Caco-2 (cell line): Measurements from ENCODE around the gene PRELID3B. TPM values are rescaled to one million over a fixed set of nuclear protein-coding genes. Genes with fewer than 3 reads are reported as not detected.
A peak's percentile ranks its signal among the peaks of the same experiment; 100 is the strongest.

Experiments used
- BruUV-seq: library from RNA; stranded (reverse); fragments of 400-500 nt; replicated peaks from 2 replicates; lab custom pipeline; 2021; lab: Mats Ljungman, UMichigan
- CTCF ChIA-PET: fragments of 300-600 bp; sonication (Branson Sonifier 250); formaldehyde crosslinking; loops from one replicate; lab custom pipeline; 2022; ENCODE audit warnings: antibody characterized with exemption; lab: Charles Lee
- POLR2A ChIA-PET: fragments of 300-600 bp; sonication (Branson Sonifier 250); formaldehyde crosslinking; loops from one replicate; lab custom pipeline; 2022; ENCODE audit warnings: antibody characterized with exemption; lab: Charles Lee
- DNase-seq, 2 experiments: peaks; one replicate each; pipeline versions ENCODE4 v3.0.0 to v3.0.0-alpha.2; 2020 to 2022
- H3K27me3 ChIP-seq: replicated peaks from 2 replicates; pipeline ENCODE4 v1.6.0; 2011; ENCODE audit warnings: low read length; ENCODE audit not compliant: control insufficient read depth, insufficient read depth
- H3K36me3 ChIP-seq: 2 replicates; pipeline ENCODE4 v1.5.1; 2011; ENCODE audit warnings: low read length; ENCODE audit not compliant: control insufficient read depth, insufficient read depth
- H3K4me1 ChIP-seq: fragments of 250-450 bp; sonication (Bioruptor Pico); 2 replicates; pipeline ENCODE4 v1.5.1; 2020; ENCODE audit warnings: mild to moderate bottlenecking
- H3K4me3 ChIP-seq: 2 replicates; pipeline ENCODE4 v1.5.1; 2011; ENCODE audit warnings: low read depth, mild to moderate bottlenecking, control low read depth, low read length
- H3K9me3 ChIP-seq: fragments of 250-450 bp; sonication (Bioruptor Pico); 2 replicates; pipeline ENCODE4 v1.5.1; 2020; ENCODE audit warnings: mild to moderate bottlenecking, moderate library complexity
- H3K27ac Mint-ChIP-seq: one replicate; pipeline ENCODE4 v1.8.0; 2022; ENCODE audit warnings: mixed read lengths; ENCODE audit not compliant: unreplicated experiment
- H3K27me3 Mint-ChIP-seq: one replicate; pipeline ENCODE4 v1.8.0; 2022; ENCODE audit warnings: mixed read lengths; ENCODE audit not compliant: insufficient read depth, unreplicated experiment
- H3K36me3 Mint-ChIP-seq: one replicate; pipeline ENCODE4 v1.8.0; 2022; ENCODE audit warnings: mild to moderate bottlenecking, mixed read lengths; ENCODE audit not compliant: insufficient read depth, unreplicated experiment
- H3K4me1 Mint-ChIP-seq: one replicate; pipeline ENCODE4 v1.8.0; 2022; ENCODE audit warnings: low read depth, mixed read lengths; ENCODE audit not compliant: unreplicated experiment
- H3K4me3 Mint-ChIP-seq: one replicate; pipeline ENCODE4 v1.8.0; 2022; ENCODE audit warnings: mild to moderate bottlenecking, moderate library complexity, mixed read lengths; ENCODE audit not compliant: unreplicated experiment
- H3K9me3 Mint-ChIP-seq: one replicate; pipeline ENCODE4 v1.8.0; 2022; ENCODE audit warnings: mixed read lengths; ENCODE audit not compliant: unreplicated experiment
- CTCF ChIP-seq, 2 experiments: fragments of 200-600 bp in 1 of 2; IDR thresholded peaks; 1 replicate in 1 of 2; 2 replicates in 1 of 2; pipeline versions ENCODE4 v1.5.1 to v1.8.0; 2011 to 2022; ENCODE audit warnings: antibody characterized with exemption in 1 of 2, control low read depth in 1 of 2, inconsistent platforms in 1 of 2, low read depth in 1 of 2, low read length in 1 of 2, mild to moderate bottlenecking in 1 of 2, moderate library complexity in 1 of 2; ENCODE audit not compliant: insufficient read depth in 1 of 2, severe bottlenecking in 1 of 2, unreplicated experiment in 1 of 2
- intact Hi-C: fragments of 100-400 bp; cut with micrococcal nuclease; formaldehyde crosslinking; loops from one replicate; pipeline ENCODE4 v1.10.0; 2022; ENCODE audit not compliant: unreplicated experiment
- total RNA-seq: library from RNA; stranded (reverse); gene quantifications from 2 replicates; pipeline ENCODE4 v1.2.3, GENCODE V29; 2022

PRELID3B gene
- total RNA-seq, 1 experiment from 2014 or later, result 171 TPM

GRCh38 chr20:58993332-58994248, 49.0 kb downstream of the PRELID3B start:
- no peaks in the 10 kb centered on the region for H3K27me3 Mint-ChIP-seq
- no peaks in the 10 kb centered on the region for H3K9me3 Mint-ChIP-seq
- ChIA-PET POLR2A (interaction anchor here (0.7 to 2.6 kb wide), 4 partner anchors 12 to 605 kb away, joined by 3 to 17 read pairs (median 10); partner anchors contain the start of genes ATP5F1E and NELFCD), CTCF (interaction anchor here (0.5 to 0.9 kb wide), 4 partner anchors 12 to 691 kb away, joined by 3 to 7 read pairs (median 4); partner anchors contain the start of gene NELFCD)
- H3K9me3 ChIP-seq, result no peaks in the 10 kb centered on the region
- H3K4me1 ChIP-seq, result peaks cover 15% of the 10 kb centered on the region
- no peak overlapping the region for H3K27ac Mint-ChIP-seq
- no peak for TF ChIP-seq CTCF (IDR thresholded peaks at IDR 0.05; ENCODE audit: insufficient read depth in 1 of 2, low read depth in 1 of 2, low read length in 1 of 2, severe bottlenecking in 1 of 2, unreplicated experiment in 1 of 2)
- peaks cover 28% of the 10 kb centered on the region for H3K36me3 ChIP-seq
- intact Hi-C loops, result no loop called here
- H3K36me3 Mint-ChIP-seq, result peaks cover 100% of the 10 kb centered on the region
- peak in 1 of 2 experiments; percentile 41 for DNase-seq
- H3K4me1 Mint-ChIP-seq, result peaks cover 19% of the 10 kb centered on the region
- no peak overlapping the region for H3K4me3 Mint-ChIP-seq
- H3K4me3 ChIP-seq, result no peak overlapping the region
- H3K27me3 ChIP-seq, result no peaks in the 10 kb centered on the region
- BruUV-seq, result no TSS peak

- Mint-ChIP-seq H3K4me3 (no peak overlapping the region), H3K27ac (no peak overlapping the region), H3K36me3 (peaks cover 100% of the 10 kb centered on the region), H3K9me3 (no peaks in the 10 kb centered on the region), H3K4me1 (peaks cover 19% of the 10 kb centered on the region), H3K27me3 (no peaks in the 10 kb centered on the region)
- Histone ChIP-seq H3K4me1 (peaks cover 15% of the 10 kb centered on the region), H3K4me3 (no peak overlapping the region), H3K27me3 (no peaks in the 10 kb centered on the region), H3K9me3 (no peaks in the 10 kb centered on the region), H3K36me3 (peaks cover 33% of the 10 kb centered on the region)
- POLR2A ChIA-PET, result interaction anchor here (0.7 to 2.6 kb wide), 3 partner anchors 11 to 604 kb away, joined by 3 to 17 read pairs (median 4); partner anchors contain the start of gene ATP5F1E
- no peak for TF ChIP-seq CTCF (IDR thresholded peaks at IDR 0.05; ENCODE audit: insufficient read depth in 1 of 2, low read depth in 1 of 2, low read length in 1 of 2, severe bottlenecking in 1 of 2, unreplicated experiment in 1 of 2)
- peak in 1 of 2 experiments; percentile 22 for DNase-seq
- BruUV-seq, result no TSS peak
- CTCF ChIA-PET, result interaction anchor here (0.8 to 0.9 kb wide), 2 partner anchors 11 to 229 kb away, joined by 3 to 7 read pairs; partner anchors contain the start of gene NELFCD
- intact Hi-C loops, result no loop called here
These were observed 49.7 kb downstream of the PRELID3B start for GRCh38 chr20:58992911-58993310.

- DNase-seq, result peak in 1 of 2 experiments; percentile 33
- H3K9me3 ChIP-seq, result no peaks in the 10 kb centered on the region
- Mint-ChIP-seq H3K4me1 (peaks cover 17% of the 10 kb centered on the region), H3K9me3 (no peaks in the 10 kb centered on the region), H3K36me3 (peaks cover 100% of the 10 kb centered on the region), H3K4me3 (no peak overlapping the region), H3K27ac (no peak overlapping the region), H3K27me3 (no peaks in the 10 kb centered on the region)
- peaks cover 35% of the 10 kb centered on the region for H3K36me3 ChIP-seq
- H3K4me3 ChIP-seq, result no peak overlapping the region
- H3K27me3 ChIP-seq, result no peaks in the 10 kb centered on the region
- no TSS peak for BruUV-seq
- CTCF ChIA-PET, result interaction anchor here (0.7 kb wide), 1 partner anchor 40 kb away, joined by 3 read pairs; the partner anchor contains the start of gene ATP5F1E
- H3K4me1 ChIP-seq, result peaks cover 15% of the 10 kb centered on the region
- POLR2A ChIA-PET, result interaction anchor here (1.6 to 2.6 kb wide), 2 partner anchors 10 to 41 kb away, joined by 4 to 17 read pairs; partner anchors contain the start of gene ATP5F1E
- no peak for TF ChIP-seq CTCF (IDR thresholded peaks at IDR 0.05; ENCODE audit: insufficient read depth in 1 of 2, low read depth in 1 of 2, low read length in 1 of 2, severe bottlenecking in 1 of 2, unreplicated experiment in 1 of 2)
- intact Hi-C loops, result no loop called here
These were observed 50.9 kb downstream of the PRELID3B start for GRCh38 chr20:58991715-58992114.
